Measurements from ENCODE around the gene COL23A1. TPM values are rescaled to one million over a fixed set of nuclear protein-coding genes. Genes with fewer than 3 reads are reported as not detected.
A peak's percentile ranks its signal among the peaks of the same experiment; 100 is the strongest.

The COL23A1 gene
- total and polyA plus RNA-seq, 2 donors (not counting 1 experiment from before 2014, with no cell fraction given), result 0.20 TPM; not detected in 1

- peaks cover 5% of the 10 kb centered on the region for H3K27me3 Mint-ChIP-seq
- DNase-seq (no peak), ATAC-seq (ENCODE audit: low read depth) (no peak)
- H3K36me3 ChIP-seq (replicated peaks in 1 of 2; ENCODE audit: control extremely low read depth in 1 of 2, control insufficient read depth in 1 of 2, extremely low read depth in 1 of 2, insufficient read depth in 2 of 2, low read length in 1 of 2), result no peaks in the 10 kb centered on the region
- H3K79me2 ChIP-seq (ENCODE audit: control insufficient read depth, insufficient read depth, low read length), result no peaks in the 10 kb centered on the region
- ChIA-PET POLR2A (no interaction called here), CTCF (no interaction called here)
- no peak overlapping the region for H3K4me3 ChIP-seq (ENCODE audit: control extremely low read depth in 1 of 5, extremely low read depth in 1 of 5, insufficient read depth in 1 of 5, low read depth in 2 of 5, low read length in 4 of 5)
- no peak for TF ChIP-seq EZH2 (IDR thresholded peaks at IDR 0.05; ENCODE audit: borderline replicate concordance, insufficient read depth, low read depth, low read length, poor library complexity, severe bottlenecking)
- TF ChIP-seq CTCF (IDR thresholded peaks at IDR 0.05), result no peak
- no peak overlapping the region for H3K9ac ChIP-seq (ENCODE audit: low read length)
- no peaks in the 10 kb centered on the region for H4K20me1 ChIP-seq (ENCODE audit: control insufficient read depth, insufficient read depth, low read length, poor library complexity, severe bottlenecking)
- peaks cover 4 to 22% of the 10 kb centered on the region in 2 donors for H3K4me1 ChIP-seq (ENCODE audit: control insufficient read depth in 2 of 2, insufficient read depth in 2 of 2, low read length in 2 of 2)
- peaks cover 0 to 3% (median 0%) of the 10 kb centered on the region in 4 experiments for H3K27me3 ChIP-seq (replicated peaks in 1 of 4; ENCODE audit: control extremely low read depth in 1 of 4, control insufficient read depth in 3 of 4, insufficient read depth in 4 of 4, low read length in 3 of 4)
- WGBS (ENCODE audit: insufficient coverage), result 82% methylated on average over 14 of the region's 14 CpGs
- H3K9me3 Mint-ChIP-seq (ENCODE audit: insufficient read depth), result no peaks in the 10 kb centered on the region
- H3K4me3 Mint-ChIP-seq, result peak overlapping the region; percentile 72
- no peak overlapping the region for H2AFZ ChIP-seq (ENCODE audit: insufficient read depth, low read depth, low read length, poor library complexity, severe bottlenecking)
- intact Hi-C loops (cut with micrococcal nuclease), result no loop called here
- no peak overlapping the region for H3K27ac Mint-ChIP-seq
- H3K4me1 Mint-ChIP-seq, result peaks cover 17% of the 10 kb centered on the region
- no peak overlapping the region for H3K27ac ChIP-seq (ENCODE audit: low read length in 2 of 2)
- peak overlapping the region; percentile 53 for H3K4me2 ChIP-seq (replicated peaks; ENCODE audit: low read depth, low read length, poor library complexity, severe bottlenecking)
- H3K9me3 ChIP-seq (ENCODE audit: control extremely low read depth in 1 of 3, control insufficient read depth in 2 of 3, insufficient read depth in 1 of 3, low read length in 2 of 3), result peaks cover 0 to 14% (median 0%) of the 10 kb centered on the region in 3 donors
Observed at GRCh38 chr5:178322736-178323540, 267.3 kb downstream of the COL23A1 start.

- H3K36me3 ChIP-seq (replicated peaks in 1 of 2; ENCODE audit: control extremely low read depth in 1 of 2, control insufficient read depth in 1 of 2, extremely low read depth in 1 of 2, insufficient read depth in 2 of 2, low read length in 1 of 2), result no peaks in the 10 kb centered on the region
- H3K79me2 ChIP-seq (ENCODE audit: control insufficient read depth, insufficient read depth, low read length), result no peaks in the 10 kb centered on the region
- ATAC-seq (ENCODE audit: low read depth), result no peak
- H3K4me1 Mint-ChIP-seq, result peaks cover 16% of the 10 kb centered on the region
- peaks cover 0 to 18% (median 0%) of the 10 kb centered on the region in 3 donors for H3K9me3 ChIP-seq (ENCODE audit: control extremely low read depth in 1 of 3, control insufficient read depth in 2 of 3, insufficient read depth in 1 of 3, low read length in 2 of 3)
- no peak for DNase-seq
- no peak overlapping the region for H2AFZ ChIP-seq (ENCODE audit: insufficient read depth, low read depth, low read length, poor library complexity, severe bottlenecking)
- H3K4me3 ChIP-seq (ENCODE audit: control extremely low read depth in 1 of 5, extremely low read depth in 1 of 5, insufficient read depth in 1 of 5, low read depth in 2 of 5, low read length in 4 of 5), result no peak overlapping the region
- H3K9me3 Mint-ChIP-seq (ENCODE audit: insufficient read depth), result no peaks in the 10 kb centered on the region
- no peak overlapping the region for H3K4me2 ChIP-seq (replicated peaks; ENCODE audit: low read depth, low read length, poor library complexity, severe bottlenecking)
- no peak overlapping the region for H3K4me3 Mint-ChIP-seq
- intact Hi-C loops (cut with micrococcal nuclease), result no loop called here
- H3K9ac ChIP-seq (ENCODE audit: low read length), result no peak overlapping the region
- CTCF ChIA-PET, result no interaction called here
- H3K4me1 ChIP-seq (ENCODE audit: control insufficient read depth in 2 of 2, insufficient read depth in 2 of 2, low read length in 2 of 2), result peaks cover 4 to 22% of the 10 kb centered on the region in 2 donors
- TF ChIP-seq EZH2 (IDR thresholded peaks at IDR 0.05; ENCODE audit: borderline replicate concordance, insufficient read depth, low read depth, low read length, poor library complexity, severe bottlenecking) (no peak), CTCF (IDR thresholded peaks at IDR 0.05) (no peak)
- POLR2A ChIA-PET, result no interaction called here
- H3K27me3 ChIP-seq (replicated peaks in 1 of 4; ENCODE audit: control extremely low read depth in 1 of 4, control insufficient read depth in 3 of 4, insufficient read depth in 4 of 4, low read length in 3 of 4), result peaks cover 0 to 3% (median 0%) of the 10 kb centered on the region in 4 experiments
- 65% methylated on average over 16 of the region's 18 CpGs for WGBS (ENCODE audit: insufficient coverage)
- H4K20me1 ChIP-seq (ENCODE audit: control insufficient read depth, insufficient read depth, low read length, poor library complexity, severe bottlenecking), result no peaks in the 10 kb centered on the region
- no peak overlapping the region for H3K27ac ChIP-seq (ENCODE audit: low read length in 2 of 2)
- no peak overlapping the region for H3K27ac Mint-ChIP-seq
- H3K27me3 Mint-ChIP-seq, result peaks cover 5% of the 10 kb centered on the region
Observed at GRCh38 chr5:178320281-178320855, 269.8 kb downstream of the COL23A1 start.

All from B cell (primary cell).